ENCODE results near the gene S100A11.

Gene S100A11

GRCh38 chr1:152000964-152001630 is 35.7 kb downstream of the S100A11 start:
- no peak for DNase-seq (ENCODE audit: low read depth)
- peak overlapping the region; percentile 40 for H3K4me3 ChIP-seq (ENCODE audit: low read length)
- peak overlapping the region; percentile 28 for H3K9ac ChIP-seq (ENCODE audit: low read length)
- no peaks in the 10 kb centered on the region for H3K27me3 ChIP-seq (replicated peaks; ENCODE audit: control insufficient read depth, insufficient read depth, low read length)
- H3K36me3 ChIP-seq (ENCODE audit: control insufficient read depth, insufficient read depth, low read length, severe bottlenecking), result no peaks in the 10 kb centered on the region
- H3K4me1 ChIP-seq (ENCODE audit: control insufficient read depth, insufficient read depth, low read length), result peaks cover 14% of the 10 kb centered on the region
- no peaks in the 10 kb centered on the region for H3K9me3 ChIP-seq (ENCODE audit: control insufficient read depth, low read length)

GRCh38 chr1:151998611-151999362 is 38.0 kb downstream of the S100A11 start:
- no peaks in the 10 kb centered on the region for H3K9me3 ChIP-seq (ENCODE audit: control insufficient read depth, low read length)
- H3K4me3 ChIP-seq (ENCODE audit: low read length), result no peak overlapping the region
- H3K36me3 ChIP-seq (ENCODE audit: control insufficient read depth, insufficient read depth, low read length, severe bottlenecking), result no peaks in the 10 kb centered on the region
- no peaks in the 10 kb centered on the region for H3K27me3 ChIP-seq (replicated peaks; ENCODE audit: control insufficient read depth, insufficient read depth, low read length)
- peaks cover 31% of the 10 kb centered on the region for H3K4me1 ChIP-seq (ENCODE audit: control insufficient read depth, insufficient read depth, low read length)
- no peak for DNase-seq (ENCODE audit: low read depth)
- no peak overlapping the region for H3K9ac ChIP-seq (ENCODE audit: low read length)

- no peaks in the 10 kb centered on the region for H3K9me3 ChIP-seq (ENCODE audit: control insufficient read depth, low read length)
These were observed 39.6 kb downstream of the S100A11 start for GRCh38 chr1:151997284-151997570.

GRCh38 chr1:151995774-151996173 is 41.0 kb downstream of the S100A11 start:
- Histone ChIP-seq H3K9me3 (ENCODE audit: control insufficient read depth, low read length) (no peaks in the 10 kb centered on the region), H3K36me3 (ENCODE audit: control insufficient read depth, insufficient read depth, low read length, severe bottlenecking) (no peaks in the 10 kb centered on the region), H3K27me3 (replicated peaks; ENCODE audit: control insufficient read depth, insufficient read depth, low read length) (no peaks in the 10 kb centered on the region), H3K4me1 (ENCODE audit: control insufficient read depth, insufficient read depth, low read length) (peaks cover 35% of the 10 kb centered on the region), H3K4me3 (ENCODE audit: low read length) (no peak overlapping the region), H3K9ac (ENCODE audit: low read length) (no peak overlapping the region)
- DNase-seq (ENCODE audit: low read depth), result peak; percentile 37

More at GRCh38 chr1:151997284-151997570, 39.6 kb downstream of the S100A11 start:
- H3K36me3 ChIP-seq (ENCODE audit: control insufficient read depth, insufficient read depth, low read length, severe bottlenecking), result no peaks in the 10 kb centered on the region
- no peak overlapping the region for H3K9ac ChIP-seq (ENCODE audit: low read length)
- peaks cover 30% of the 10 kb centered on the region for H3K4me1 ChIP-seq (ENCODE audit: control insufficient read depth, insufficient read depth, low read length)
- H3K27me3 ChIP-seq (replicated peaks; ENCODE audit: control insufficient read depth, insufficient read depth, low read length), result no peaks in the 10 kb centered on the region
- H3K4me3 ChIP-seq (ENCODE audit: low read length), result no peak overlapping the region
- no peak for DNase-seq (ENCODE audit: low read depth)

- Histone ChIP-seq H3K4me1 (ENCODE audit: control insufficient read depth, insufficient read depth, low read length) (peaks cover 39% of the 10 kb centered on the region), H3K27me3 (replicated peaks; ENCODE audit: control insufficient read depth, insufficient read depth, low read length) (no peaks in the 10 kb centered on the region), H3K9me3 (ENCODE audit: control insufficient read depth, low read length) (no peaks in the 10 kb centered on the region), H3K4me3 (ENCODE audit: low read length) (no peak overlapping the region), H3K9ac (ENCODE audit: low read length) (no peak overlapping the region), H3K36me3 (ENCODE audit: control insufficient read depth, insufficient read depth, low read length, severe bottlenecking) (no peaks in the 10 kb centered on the region)
- DNase-seq (ENCODE audit: low read depth), result peak; percentile 94
These were observed 41.8 kb downstream of the S100A11 start for GRCh38 chr1:151994956-151995355.

- no peaks in the 10 kb centered on the region for H3K27me3 ChIP-seq (replicated peaks; ENCODE audit: control insufficient read depth, insufficient read depth, low read length)
- H3K4me1 ChIP-seq (ENCODE audit: control insufficient read depth, insufficient read depth, low read length), result peaks cover 48% of the 10 kb centered on the region
- peak within 1 kb of the TSS; percentile 99 for H3K9ac ChIP-seq (ENCODE audit: low read length)
- H3K36me3 ChIP-seq (ENCODE audit: control insufficient read depth, insufficient read depth, low read length, severe bottlenecking), result no peaks in the 10 kb centered on the region
- peak within 1 kb of the TSS; percentile 97 for H3K4me3 ChIP-seq (ENCODE audit: low read length)
- DNase-seq (ENCODE audit: low read depth), result peak; percentile 93
- no peaks in the 10 kb centered on the region for H3K9me3 ChIP-seq (ENCODE audit: control insufficient read depth, low read length)
These were observed 42.9 kb downstream of the S100A11 start, which contains the start of gene S100A10 for GRCh38 chr1:151993734-151994496. Gene S100A10 (minus strand): TSS chr1:151993859. CDS start chr1:151986230, 7,629 bp downstream.

GRCh38 chr1:151993084-151993733 is 43.6 kb downstream of the S100A11 start:
- peak overlapping the region; percentile 99 for H3K9ac ChIP-seq (ENCODE audit: low read length)
- peaks cover 55% of the 10 kb centered on the region for H3K4me1 ChIP-seq (ENCODE audit: control insufficient read depth, insufficient read depth, low read length)
- H3K4me3 ChIP-seq (ENCODE audit: low read length), result peak overlapping the region; percentile 97
- H3K27me3 ChIP-seq (replicated peaks; ENCODE audit: control insufficient read depth, insufficient read depth, low read length), result no peaks in the 10 kb centered on the region
- H3K36me3 ChIP-seq (ENCODE audit: control insufficient read depth, insufficient read depth, low read length, severe bottlenecking), result no peaks in the 10 kb centered on the region
- no peaks in the 10 kb centered on the region for H3K9me3 ChIP-seq (ENCODE audit: control insufficient read depth, low read length)
- peak; percentile 59 for DNase-seq (ENCODE audit: low read depth)

- H3K9ac ChIP-seq (ENCODE audit: low read length), result peak overlapping the region; percentile 99
- H3K27me3 ChIP-seq (replicated peaks; ENCODE audit: control insufficient read depth, insufficient read depth, low read length), result no peaks in the 10 kb centered on the region
- no peaks in the 10 kb centered on the region for H3K36me3 ChIP-seq (ENCODE audit: control insufficient read depth, insufficient read depth, low read length, severe bottlenecking)
- DNase-seq (ENCODE audit: low read depth), result peak; percentile 95
- peak overlapping the region; percentile 97 for H3K4me3 ChIP-seq (ENCODE audit: low read length)
- H3K4me1 ChIP-seq (ENCODE audit: control insufficient read depth, insufficient read depth, low read length), result peaks cover 61% of the 10 kb centered on the region
- H3K9me3 ChIP-seq (ENCODE audit: control insufficient read depth, low read length), result no peaks in the 10 kb centered on the region
These were observed 44.3 kb downstream of the S100A11 start for GRCh38 chr1:151992303-151993083.

- H3K36me3 ChIP-seq (ENCODE audit: control insufficient read depth, insufficient read depth, low read length, severe bottlenecking), result no peaks in the 10 kb centered on the region
- H3K4me3 ChIP-seq (ENCODE audit: low read length), result peak overlapping the region; percentile 97
- H3K27me3 ChIP-seq (replicated peaks; ENCODE audit: control insufficient read depth, insufficient read depth, low read length), result no peaks in the 10 kb centered on the region
- DNase-seq (ENCODE audit: low read depth), result peak; percentile 40
- peaks cover 61% of the 10 kb centered on the region for H3K4me1 ChIP-seq (ENCODE audit: control insufficient read depth, insufficient read depth, low read length)
- no peaks in the 10 kb centered on the region for H3K9me3 ChIP-seq (ENCODE audit: control insufficient read depth, low read length)
- peak overlapping the region; percentile 99 for H3K9ac ChIP-seq (ENCODE audit: low read length)
These were observed 45.0 kb downstream of the S100A11 start for GRCh38 chr1:151991663-151992302.

GRCh38 chr1:151990856-151991198 is 46.0 kb downstream of the S100A11 start:
- H3K9ac ChIP-seq (ENCODE audit: low read length), result peak overlapping the region; percentile 99
- no peaks in the 10 kb centered on the region for H3K27me3 ChIP-seq (replicated peaks; ENCODE audit: control insufficient read depth, insufficient read depth, low read length)
- H3K9me3 ChIP-seq (ENCODE audit: control insufficient read depth, low read length), result no peaks in the 10 kb centered on the region
- H3K4me1 ChIP-seq (ENCODE audit: control insufficient read depth, insufficient read depth, low read length), result peaks cover 70% of the 10 kb centered on the region
- H3K4me3 ChIP-seq (ENCODE audit: low read length), result peak overlapping the region; percentile 97
- peak; percentile 82 for DNase-seq (ENCODE audit: low read depth)
- H3K36me3 ChIP-seq (ENCODE audit: control insufficient read depth, insufficient read depth, low read length, severe bottlenecking), result peaks cover 7% of the 10 kb centered on the region

Measured in adipocyte (in vitro differentiated cells).